Ishikawa (cell line): ENCODE results near the gene EXPH5.

Experiments
- CEBPB ChIP-seq: IDR thresholded peaks from 2 replicates; pipeline ENCODE4 v1.6.1; 2012
- CREB1 ChIP-seq: IDR thresholded peaks from 2 replicates; pipeline ENCODE4 v1.6.1; 2012; ENCODE audit warnings: low read depth
- EGR1 ChIP-seq: IDR thresholded peaks from 2 replicates; pipeline ENCODE4 v1.6.1; 2012
- EP300 ChIP-seq: IDR thresholded peaks from 2 replicates; pipeline ENCODE4 v1.6.1; 2012; ENCODE audit warnings: borderline replicate concordance
- FOXM1 ChIP-seq: IDR thresholded peaks from 2 replicates; pipeline ENCODE4 v1.6.1; 2012; ENCODE audit warnings: low read depth, borderline replicate concordance
- NFIC ChIP-seq: IDR thresholded peaks from 2 replicates; pipeline ENCODE4 v1.6.1; 2012
- RAD21 ChIP-seq: IDR thresholded peaks from 2 replicates; pipeline ENCODE4 v1.6.1; 2012; ENCODE audit warnings: low read depth
- TAF1 ChIP-seq: IDR thresholded peaks from 2 replicates; pipeline ENCODE4 v1.6.1; 2012; ENCODE audit warnings: low read depth, mild to moderate bottlenecking
- TCF12 ChIP-seq: IDR thresholded peaks from 2 replicates; pipeline ENCODE4 v1.6.1; 2012; ENCODE audit warnings: low read depth
- TEAD4 ChIP-seq: IDR thresholded peaks from 2 replicates; pipeline ENCODE4 v1.6.1; 2012
- YY1 ChIP-seq: IDR thresholded peaks from 2 replicates; pipeline ENCODE4 v1.6.1; 2012; ENCODE audit warnings: low read depth
- ZBTB7A ChIP-seq: IDR thresholded peaks from 2 replicates; pipeline ENCODE4 v1.6.1; 2012; ENCODE audit warnings: low read depth
- TF ChIP-seq, protein P1 (sequence below): IDR thresholded peaks from 2 replicates; pipeline ENCODE4 v1.6.1; 2012
- TF ChIP-seq, protein P2 (sequence below): IDR thresholded peaks from 2 replicates; pipeline ENCODE4 v1.6.1; 2012
- TF ChIP-seq, protein P3 (sequence below): IDR thresholded peaks from 2 replicates; pipeline ENCODE4 v1.6.1; 2012; ENCODE audit warnings: low read depth, mild to moderate bottlenecking

The EXPH5 gene

DNA sequence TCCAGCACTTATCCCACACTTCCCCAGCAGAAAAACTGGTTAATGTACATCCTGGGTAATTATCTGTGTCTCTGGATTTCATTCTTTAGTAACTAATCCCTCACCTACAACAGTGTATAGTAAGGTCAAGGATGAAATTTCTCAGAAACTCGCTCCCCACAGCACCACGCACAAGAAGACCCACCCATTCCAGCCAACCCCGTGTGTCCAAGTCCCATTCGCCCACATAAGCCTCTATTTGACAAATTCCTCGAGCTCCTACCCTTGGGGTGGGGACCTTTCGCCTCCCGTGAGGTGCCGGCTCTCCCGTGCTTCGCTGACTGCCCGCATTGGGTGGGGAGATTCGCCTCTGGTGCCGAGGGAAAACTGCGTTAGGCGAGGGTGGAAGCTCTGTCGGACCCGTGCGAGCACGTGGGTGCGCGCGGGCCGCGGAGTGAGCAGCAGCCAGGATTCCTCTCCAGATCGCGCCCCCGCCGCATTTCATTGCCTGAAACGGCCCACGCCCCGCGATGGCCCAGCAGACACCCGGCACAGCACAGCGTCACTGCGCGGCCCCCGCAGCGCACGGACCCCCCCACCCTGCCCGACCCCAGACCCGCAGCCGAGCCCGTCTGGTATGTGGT lies 866 bp downstream of the EXPH5 start:
- TF ChIP-seq, protein P1, sequence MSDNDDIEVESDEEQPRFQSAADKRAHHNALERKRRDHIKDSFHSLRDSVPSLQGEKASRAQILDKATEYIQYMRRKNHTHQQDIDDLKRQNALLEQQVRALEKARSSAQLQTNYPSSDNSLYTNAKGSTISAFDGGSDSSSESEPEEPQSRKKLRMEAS = peak; percentile 98
- TF ChIP-seq TCF12 = no peak
- TF ChIP-seq, protein P2, sequence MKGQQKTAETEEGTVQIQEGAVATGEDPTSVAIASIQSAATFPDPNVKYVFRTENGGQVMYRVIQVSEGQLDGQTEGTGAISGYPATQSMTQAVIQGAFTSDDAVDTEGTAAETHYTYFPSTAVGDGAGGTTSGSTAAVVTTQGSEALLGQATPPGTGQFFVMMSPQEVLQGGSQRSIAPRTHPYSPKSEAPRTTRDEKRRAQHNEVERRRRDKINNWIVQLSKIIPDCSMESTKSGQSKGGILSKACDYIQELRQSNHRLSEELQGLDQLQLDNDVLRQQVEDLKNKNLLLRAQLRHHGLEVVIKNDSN = peak; percentile 63
- TF ChIP-seq ZBTB7A = 0 out of 2 replicates have a peak, but pooled peaks have one; percentile 63
- TF ChIP-seq EGR1 = peak; percentile 33; the same call in 1 of the 2 replicates
- 0 out of 2 replicates have a peak, but pooled peaks have one; percentile 23 for TF ChIP-seq TEAD4
- TF ChIP-seq RAD21 = no peak

DNA sequence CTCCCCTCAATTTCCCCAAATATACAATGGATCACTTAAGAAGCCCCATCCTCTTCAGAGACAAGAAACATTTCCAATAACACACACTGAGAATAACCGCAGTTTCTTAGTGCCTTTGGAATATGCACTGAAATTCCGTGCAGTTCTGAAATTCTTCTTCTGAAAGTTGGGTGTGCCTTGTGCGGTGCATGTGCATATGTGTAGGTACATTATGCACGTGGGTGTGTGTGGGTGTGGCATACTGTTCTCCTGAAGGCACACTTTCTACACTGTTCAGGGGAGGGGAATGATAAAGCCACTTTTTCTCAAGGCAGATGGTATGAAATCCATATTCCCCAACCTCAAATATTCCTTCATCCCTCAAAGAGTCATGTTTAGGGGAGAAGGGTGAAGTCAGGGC lies 1.7 kb downstream of the EXPH5 start:
- TF ChIP-seq FOXM1 (no peak), TEAD4 (no peak), CREB1 (no peak), CEBPB (no peak), TAF1 (no peak), ZBTB7A (no peak), EGR1 (no peak), YY1 (no peak), EP300 (no peak), NFIC (no peak), TCF12 (no peak), RAD21 (no peak)
- TF ChIP-seq, protein P3, sequence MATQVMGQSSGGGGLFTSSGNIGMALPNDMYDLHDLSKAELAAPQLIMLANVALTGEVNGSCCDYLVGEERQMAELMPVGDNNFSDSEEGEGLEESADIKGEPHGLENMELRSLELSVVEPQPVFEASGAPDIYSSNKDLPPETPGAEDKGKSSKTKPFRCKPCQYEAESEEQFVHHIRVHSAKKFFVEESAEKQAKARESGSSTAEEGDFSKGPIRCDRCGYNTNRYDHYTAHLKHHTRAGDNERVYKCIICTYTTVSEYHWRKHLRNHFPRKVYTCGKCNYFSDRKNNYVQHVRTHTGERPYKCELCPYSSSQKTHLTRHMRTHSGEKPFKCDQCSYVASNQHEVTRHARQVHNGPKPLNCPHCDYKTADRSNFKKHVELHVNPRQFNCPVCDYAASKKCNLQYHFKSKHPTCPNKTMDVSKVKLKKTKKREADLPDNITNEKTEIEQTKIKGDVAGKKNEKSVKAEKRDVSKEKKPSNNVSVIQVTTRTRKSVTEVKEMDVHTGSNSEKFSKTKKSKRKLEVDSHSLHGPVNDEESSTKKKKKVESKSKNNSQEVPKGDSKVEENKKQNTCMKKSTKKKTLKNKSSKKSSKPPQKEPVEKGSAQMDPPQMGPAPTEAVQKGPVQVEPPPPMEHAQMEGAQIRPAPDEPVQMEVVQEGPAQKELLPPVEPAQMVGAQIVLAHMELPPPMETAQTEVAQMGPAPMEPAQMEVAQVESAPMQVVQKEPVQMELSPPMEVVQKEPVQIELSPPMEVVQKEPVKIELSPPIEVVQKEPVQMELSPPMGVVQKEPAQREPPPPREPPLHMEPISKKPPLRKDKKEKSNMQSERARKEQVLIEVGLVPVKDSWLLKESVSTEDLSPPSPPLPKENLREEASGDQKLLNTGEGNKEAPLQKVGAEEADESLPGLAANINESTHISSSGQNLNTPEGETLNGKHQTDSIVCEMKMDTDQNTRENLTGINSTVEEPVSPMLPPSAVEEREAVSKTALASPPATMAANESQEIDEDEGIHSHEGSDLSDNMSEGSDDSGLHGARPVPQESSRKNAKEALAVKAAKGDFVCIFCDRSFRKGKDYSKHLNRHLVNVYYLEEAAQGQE = no peak
- TF ChIP-seq, protein P2 = no peak
- TF ChIP-seq, protein P1 = no peak

DNA sequence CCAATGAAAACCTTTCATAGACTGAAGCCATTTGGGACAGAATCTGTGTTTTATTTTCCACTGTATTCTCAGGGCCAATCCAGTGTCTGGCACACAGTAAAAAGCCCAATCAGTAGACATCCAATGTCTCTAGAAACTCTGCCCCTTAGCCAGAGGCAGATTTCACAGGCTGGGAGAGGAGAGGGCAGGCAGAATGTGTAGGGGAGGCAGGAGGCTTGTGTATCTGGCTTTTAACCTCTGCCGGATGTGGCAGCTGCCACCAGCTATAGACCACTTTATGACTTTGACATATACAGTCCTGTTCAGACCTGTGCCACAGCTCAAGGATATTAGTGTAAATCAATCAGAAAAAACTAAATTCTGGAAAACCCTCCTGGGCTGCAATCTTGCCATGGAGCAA lies 4.4 kb downstream of the EXPH5 start:
- TF ChIP-seq TEAD4 (no peak), NFIC (no peak), CREB1 (no peak), YY1 (no peak), ZBTB7A (no peak)
- TF ChIP-seq, protein P1 = no peak

DNA sequence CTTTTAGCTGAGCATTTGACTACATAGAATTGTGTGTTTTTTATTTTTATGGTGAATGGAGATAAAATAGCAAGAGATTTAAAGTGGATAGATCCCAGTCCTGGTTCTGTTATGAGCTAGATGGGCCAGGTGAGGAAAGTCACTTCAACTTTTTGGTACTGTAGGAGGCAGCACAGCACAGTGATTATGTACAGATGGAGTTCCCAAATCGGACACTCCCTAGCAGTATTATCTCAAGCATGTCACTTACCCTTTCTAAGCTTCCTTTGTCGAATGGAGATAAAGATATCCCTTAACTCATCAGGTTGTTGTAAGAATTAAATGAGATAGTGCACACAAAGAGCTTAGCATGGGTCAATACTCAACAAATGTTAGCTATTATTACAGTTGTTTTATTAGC lies 5.3 kb downstream of the EXPH5 start:
- TF ChIP-seq FOXM1 (no peak), TCF12 (no peak), CREB1 (no peak), EGR1 (no peak), ZBTB7A (no peak), CEBPB (no peak), TEAD4 (no peak), TAF1 (no peak), YY1 (no peak), EP300 (no peak)
- TF ChIP-seq, protein P1 = no peak
- TF ChIP-seq, protein P3 = no peak

DNA sequence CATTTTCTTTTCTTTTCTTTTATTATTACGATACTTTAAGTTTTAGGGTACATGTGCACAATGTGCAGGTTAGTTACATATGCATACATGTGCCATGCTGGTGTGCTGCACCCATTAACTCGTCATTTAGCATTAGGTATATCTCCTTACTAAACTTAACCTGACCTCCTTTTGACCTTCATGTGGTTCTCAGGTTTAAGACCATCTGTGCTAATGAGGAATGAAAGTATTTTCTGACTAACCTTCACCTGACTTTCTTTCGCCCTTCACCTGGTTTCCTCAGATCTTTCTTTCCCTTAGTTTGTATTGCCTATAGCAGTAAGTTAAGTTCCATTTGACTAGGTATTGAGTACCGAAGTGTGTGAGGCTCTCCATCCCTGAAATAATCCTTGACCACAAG lies 6.5 kb downstream of the EXPH5 start:
- TF ChIP-seq EGR1 (no peak), TCF12 (no peak), CEBPB (no peak), NFIC (no peak), EP300 (no peak), RAD21 (no peak), CREB1 (no peak), YY1 (no peak)
- TF ChIP-seq, protein P2 = no peak
- TF ChIP-seq, protein P3 = no peak
